ACHN (cell line): Measurements from ENCODE around the gene FOXRED2.
A peak's percentile ranks its signal among the peaks of the same experiment; 100 is the strongest.

ENCODE experiments used
- DNase-seq: peaks from one replicate; pipeline ENCODE4 v3.0.0-alpha.2; 2015
- in situ Hi-C: cut with HindIII; loops from 2 replicates; pipeline ENCODE4 v1.10.0; 2017; ENCODE audit warnings: low sequenced_read_pairs, low pct_ligation_motif_present, low pct_unique_long_range_greater_than_20kb

Gene FOXRED2

GRCh38 chr22:36478966-36479365 lies 27.9 kb downstream of the FOXRED2 start:
- DNase-seq, result no peak
- in situ Hi-C loops, result no loop called here

DNA sequence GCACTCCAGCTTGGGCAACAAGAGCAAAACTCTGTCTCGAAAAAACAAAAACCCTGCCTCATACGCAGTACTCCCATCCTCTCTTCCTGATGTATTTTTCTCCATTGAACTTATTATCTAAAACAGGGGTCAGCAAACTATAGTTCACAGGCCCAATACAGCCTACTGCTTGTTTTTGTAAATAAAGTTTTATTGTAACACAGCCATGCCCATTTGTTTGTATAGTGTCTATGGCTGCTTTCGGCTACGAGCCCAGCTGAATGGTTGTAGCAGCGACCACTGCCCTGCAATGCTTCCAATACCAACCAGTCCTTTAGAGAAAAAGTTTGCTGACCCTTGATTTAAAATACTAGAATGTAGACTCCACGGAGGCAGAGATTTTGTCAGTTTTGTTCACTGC lies 31.5 kb downstream of the FOXRED2 start:
- DNase-seq, result no peak
- in situ Hi-C loops, result no loop called here

GRCh38 chr22:36472689-36473088 lies 34.2 kb downstream of the FOXRED2 start:
- in situ Hi-C loops, result no loop called here
- no peak for DNase-seq

DNA sequence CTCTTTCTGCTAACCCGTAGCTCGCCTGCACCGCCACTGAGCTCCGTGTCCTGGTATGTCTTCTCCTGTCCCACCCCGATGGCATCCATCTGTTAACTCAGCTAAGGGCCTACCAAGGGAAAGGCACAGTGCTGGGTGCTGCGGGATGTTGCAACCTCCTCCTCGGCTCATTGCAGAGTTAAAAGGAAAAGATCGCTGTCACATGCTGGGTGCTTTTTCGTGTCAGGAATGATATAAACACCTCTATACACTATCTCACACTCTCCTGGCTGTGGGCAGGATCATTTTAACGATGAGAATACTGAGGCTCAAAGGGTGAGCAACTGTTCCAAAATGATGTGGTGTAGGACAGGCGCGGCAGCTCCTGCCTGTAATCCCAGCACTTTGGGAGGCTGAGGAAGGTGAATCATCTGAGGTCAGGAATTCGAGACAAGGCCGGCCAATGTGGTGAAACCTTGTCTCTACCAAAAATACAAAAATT lies 35.5 kb downstream of the FOXRED2 start:
- in situ Hi-C loops, result no loop called here
- no peak for DNase-seq

- no peak for DNase-seq
- in situ Hi-C loops, result no loop called here
These were observed 35.9 kb downstream of the FOXRED2 start for GRCh38 chr22:36470994-36471331.

DNA sequence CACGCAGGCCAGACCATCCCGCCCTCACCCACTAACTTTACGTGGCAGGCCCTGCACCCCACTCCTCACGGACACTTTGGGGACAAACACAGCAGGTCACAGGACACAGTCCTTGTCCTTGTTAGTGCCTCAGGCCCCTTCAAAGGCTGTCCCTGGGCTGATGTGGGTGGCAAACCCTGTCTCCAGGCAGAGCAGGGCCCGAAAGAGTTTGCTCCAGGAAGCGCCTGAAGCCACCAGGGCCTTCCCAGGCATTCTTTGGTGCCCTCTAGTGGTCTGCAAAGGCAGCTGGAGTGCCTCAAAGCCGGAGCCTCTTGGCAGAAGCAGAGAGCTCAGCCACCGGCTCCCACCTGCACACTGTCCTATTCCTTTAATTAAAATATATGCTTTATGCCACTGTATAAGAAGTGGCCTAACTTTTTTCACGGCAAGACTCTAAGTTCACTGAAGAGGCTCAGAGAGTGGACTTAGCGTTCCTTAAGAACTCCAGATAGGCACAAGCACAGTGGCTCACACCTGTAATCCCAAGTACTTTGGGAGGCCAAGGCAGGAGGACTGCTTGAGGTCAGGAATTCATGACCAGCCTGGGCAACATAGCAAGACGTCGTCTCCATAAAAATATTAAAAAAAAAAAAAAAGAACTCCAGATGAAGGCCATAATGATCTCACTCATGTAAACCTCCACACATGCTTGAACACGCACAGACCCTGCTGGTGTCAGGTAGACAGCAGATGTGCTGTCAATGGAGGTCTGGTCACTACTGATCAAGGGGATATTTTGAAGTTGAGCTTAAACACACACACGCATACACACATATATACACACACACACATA lies 36.5 kb downstream of the FOXRED2 start:
- in situ Hi-C loops, result no loop called here
- peak; percentile 80 for DNase-seq

GRCh38 chr22:36469094-36469710 lies 37.6 kb downstream of the FOXRED2 start:
- DNase-seq, result no peak
- in situ Hi-C loops, result no loop called here

DNA sequence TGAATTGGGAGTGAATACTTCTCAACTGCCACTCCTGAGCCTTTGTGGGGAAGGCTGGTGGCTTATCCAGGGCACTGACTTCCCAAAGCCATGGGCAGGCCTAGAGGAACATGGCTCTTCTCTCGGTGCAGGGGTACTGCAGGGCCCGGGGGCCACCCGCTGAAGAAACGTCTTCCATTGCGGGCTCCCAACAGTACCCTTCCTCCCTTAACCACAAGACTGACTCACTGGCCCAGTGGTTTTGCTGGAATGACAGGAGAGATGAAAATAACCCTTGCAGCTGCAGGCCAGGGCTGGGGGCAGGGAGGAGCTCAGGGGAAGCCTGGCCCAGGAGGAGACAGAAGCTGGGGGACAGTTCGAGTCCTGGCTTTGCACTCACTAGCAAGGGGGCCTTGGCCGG lies 38.9 kb downstream of the FOXRED2 start:
- in situ Hi-C loops, result no loop called here
- DNase-seq, result peak; percentile 94

DNA sequence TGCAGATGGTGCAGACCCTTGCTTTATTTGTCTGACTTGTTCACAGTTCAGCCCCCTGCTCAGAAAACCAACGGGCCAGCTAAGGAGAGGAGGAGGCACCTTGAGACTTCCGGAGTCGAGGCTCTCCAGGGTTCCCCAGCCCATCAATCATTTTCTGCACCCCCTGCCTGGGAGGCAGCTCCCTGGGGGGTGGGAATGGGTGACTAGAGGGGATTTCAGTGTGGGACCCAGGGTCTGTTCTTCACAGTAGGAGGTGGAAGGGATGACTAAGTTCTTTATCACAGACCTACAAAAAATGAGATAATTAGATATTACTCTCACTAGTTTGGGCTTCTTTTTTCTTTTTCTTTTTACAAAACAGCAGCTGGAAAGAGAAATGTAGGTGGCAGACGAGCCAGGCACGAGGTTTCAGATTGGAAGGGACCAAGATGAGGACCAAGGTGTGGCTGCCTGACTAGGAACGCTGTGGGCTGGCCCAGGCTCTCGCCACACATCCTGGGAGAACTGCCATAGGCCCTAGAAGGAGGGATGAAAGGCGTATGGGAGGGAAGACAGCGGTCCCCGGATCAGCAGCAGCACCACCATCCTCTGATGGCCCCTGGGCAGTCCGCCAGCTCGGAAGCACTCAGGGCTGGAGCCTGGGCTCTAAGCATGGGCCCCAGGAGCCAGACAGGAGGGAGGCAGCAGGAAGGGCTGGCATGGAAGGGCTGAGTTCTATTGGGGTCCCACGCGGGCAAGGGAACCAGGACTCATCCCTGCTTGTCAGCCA lies 39.6 kb downstream of the FOXRED2 start:
- in situ Hi-C loops, result no loop called here
- peak; percentile 67 for DNase-seq

- in situ Hi-C loops, result no loop called here
- no peak for DNase-seq
These were observed 40.6 kb downstream of the FOXRED2 start for GRCh38 chr22:36466258-36466657.

DNA sequence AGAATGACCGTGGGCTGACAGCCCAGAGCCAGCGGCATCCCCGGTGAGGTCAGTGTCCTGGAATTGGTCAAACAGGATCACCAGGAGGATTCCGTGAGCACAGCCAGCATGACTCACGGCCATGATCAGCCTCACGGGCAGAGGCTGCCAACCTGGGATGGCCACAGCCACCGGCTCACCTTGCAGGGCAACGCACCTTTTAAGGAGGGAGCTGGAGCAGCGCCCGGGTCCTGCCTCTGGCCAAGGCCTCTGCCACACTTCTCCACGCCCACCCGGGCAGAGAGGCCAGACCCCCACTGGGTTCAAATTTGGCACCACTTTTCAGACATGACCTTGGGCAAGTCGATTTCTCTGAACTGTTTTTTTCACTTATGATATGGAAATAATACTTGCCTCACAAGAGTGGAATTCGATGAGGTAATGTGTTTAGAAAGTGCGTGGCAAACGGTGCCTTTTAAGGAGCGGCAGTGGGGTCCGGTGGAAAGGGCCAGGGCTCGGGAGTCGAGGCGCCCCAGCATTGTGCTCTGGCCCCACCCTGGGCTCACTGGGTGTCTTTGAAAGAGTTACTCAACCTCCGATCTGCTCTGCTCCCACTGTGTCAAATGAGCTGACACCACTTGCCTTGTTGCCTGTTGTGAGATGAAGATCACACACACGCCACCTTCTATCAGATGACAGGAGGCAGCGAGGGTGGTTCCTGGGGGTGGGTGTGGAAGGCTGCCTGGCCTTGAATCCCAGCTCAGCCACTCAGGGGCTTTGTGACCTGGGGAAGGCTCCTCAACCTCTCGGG lies 41.4 kb downstream of the FOXRED2 start:
- in situ Hi-C loops, result no loop called here
- peak; percentile 92 for DNase-seq

DNA sequence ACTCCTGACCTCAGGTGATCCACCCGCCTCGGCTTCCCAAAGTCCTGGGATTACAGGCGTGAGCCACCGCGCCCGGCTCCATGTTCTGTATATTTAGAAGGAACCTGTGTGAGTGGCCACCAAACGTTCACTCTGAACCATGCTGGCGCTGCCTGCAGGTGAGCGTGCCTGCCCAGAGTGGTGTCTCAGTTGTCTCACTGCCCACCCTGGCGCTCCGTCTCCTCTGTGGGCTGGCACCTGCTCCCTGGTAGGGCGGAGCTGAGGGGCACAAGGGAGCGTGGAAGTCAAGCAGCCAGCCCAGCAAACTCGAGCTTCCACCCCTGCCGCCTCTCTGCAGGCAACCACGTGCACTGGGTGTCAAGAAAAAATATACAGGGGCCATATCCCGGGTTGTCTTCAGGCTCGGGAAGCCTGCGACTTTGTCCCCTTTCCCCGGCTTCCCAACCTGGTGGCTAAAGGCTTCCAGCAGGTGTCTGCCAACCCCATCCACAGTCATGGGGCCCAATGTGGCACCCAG lies 42.1 kb downstream of the FOXRED2 start:
- in situ Hi-C loops, result no loop called here
- no peak for DNase-seq

DNA sequence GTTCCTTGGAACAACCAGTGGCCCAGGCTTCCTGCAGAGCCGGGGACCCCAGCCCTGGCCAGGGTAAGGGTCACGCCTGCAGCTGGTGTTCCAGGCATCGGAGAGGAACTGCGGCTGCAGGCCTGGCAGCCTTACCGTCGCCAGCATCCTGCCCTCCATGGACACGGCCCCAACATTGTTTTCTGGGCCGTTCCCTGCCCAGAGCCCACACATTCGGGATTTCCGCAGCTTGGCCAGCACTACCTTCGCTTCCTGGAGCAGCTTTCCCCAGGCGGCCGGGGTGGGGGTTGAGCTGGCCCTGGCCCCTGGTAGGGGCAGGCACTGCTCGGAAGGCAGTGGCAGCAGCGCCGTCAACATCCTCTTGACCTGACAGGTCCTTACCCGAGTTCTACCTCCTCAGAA lies 43.1 kb downstream of the FOXRED2 start:
- in situ Hi-C loops, result no loop called here
- no peak for DNase-seq

DNA sequence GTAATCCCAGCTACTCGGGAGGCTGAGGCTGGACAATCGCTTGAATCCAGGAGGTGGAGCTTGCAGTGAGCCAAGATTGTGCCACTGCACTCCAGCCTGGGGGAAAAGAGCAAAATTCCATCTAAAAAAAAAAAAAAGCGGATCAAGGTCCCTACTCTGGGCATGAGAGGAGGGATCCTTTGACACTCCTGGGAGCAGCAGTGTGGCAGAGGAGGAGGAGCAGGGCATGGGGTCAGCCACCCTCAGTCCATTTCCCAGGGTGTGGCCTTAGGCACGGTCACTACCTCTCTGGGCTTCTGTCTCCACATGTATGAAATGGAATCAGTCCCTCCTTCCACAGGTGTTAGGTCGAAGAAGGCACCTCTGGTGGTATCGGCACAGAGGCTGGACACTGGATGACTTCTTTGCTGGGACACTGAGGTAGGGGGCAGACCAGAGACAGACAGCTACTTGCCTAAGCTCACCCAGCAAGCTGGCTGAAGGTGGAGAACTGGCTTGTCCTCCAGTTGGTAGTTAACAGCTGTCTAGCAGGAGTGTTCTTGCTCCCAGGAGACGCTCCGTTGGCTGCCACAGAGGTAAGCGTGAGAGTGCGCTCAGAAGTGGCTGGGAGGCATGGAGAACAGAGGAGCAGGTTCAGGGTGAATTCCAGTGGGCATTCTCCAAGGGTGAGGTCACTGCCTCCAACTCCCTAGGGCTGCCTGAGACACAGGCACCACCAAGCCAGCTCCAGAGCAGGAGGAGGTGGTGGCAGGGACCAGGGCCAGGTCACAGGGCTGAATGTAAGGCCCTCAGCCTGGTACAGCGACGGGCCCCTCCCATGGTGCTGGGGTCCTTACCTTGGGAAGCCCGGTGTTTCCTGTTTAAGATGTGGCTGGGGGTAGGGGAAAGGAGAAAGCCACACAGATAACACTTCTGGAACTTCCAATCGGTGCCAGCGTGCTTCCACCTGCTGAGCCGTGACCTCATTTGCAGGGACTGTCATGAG lies 44.9 kb downstream of the FOXRED2 start:
- DNase-seq, result peak; percentile 97
- in situ Hi-C loops, result no loop called here

DNA sequence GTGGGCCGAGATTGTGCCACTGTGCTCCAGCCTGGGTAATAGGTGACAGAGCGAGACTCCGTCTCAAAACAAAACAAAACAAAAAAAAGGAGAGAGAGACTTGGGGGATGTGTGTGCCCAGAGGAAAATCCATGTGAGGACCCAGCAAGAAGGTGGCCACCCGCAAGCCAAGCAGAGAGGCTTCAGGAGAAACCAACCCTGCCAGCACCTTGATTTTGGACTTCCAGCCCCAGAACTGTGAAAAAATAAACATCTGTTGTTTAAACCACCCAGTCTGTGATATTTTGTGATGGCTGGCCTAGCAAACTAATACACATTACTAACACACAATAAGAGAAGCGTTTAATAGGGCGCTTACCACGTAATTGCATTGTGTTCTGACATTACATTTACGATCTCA lies 46.6 kb downstream of the FOXRED2 start:
- in situ Hi-C loops, result no loop called here
- no peak for DNase-seq

- in situ Hi-C loops, result no loop called here
- no peak for DNase-seq
These were observed 49.0 kb downstream of the FOXRED2 start for GRCh38 chr22:36457688-36458450.

DNA sequence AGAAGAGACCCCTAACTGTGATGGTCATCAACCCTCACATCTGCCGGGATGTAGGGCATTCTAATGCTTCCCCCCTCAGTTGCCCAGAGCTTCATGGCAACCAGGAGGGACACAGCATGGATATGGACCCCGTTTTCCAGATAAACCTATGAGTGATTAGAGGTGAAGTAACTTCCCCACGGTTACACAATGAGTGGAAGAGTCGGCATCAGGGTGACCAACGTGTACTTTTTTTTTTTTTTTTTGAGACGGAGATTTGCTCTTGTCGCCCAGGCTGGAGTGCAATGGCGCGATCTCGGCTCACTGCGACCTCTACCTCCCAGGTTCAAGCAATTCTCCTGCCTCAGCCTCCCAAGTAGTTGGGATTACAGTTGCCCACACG lies 50.4 kb downstream of the FOXRED2 start:
- DNase-seq, result no peak
- in situ Hi-C loops, result no loop called here
